GM12878 (cell line): Measurements from ENCODE around the gene USP21. TPM values are rescaled to one million over a fixed set of nuclear protein-coding genes. Genes with fewer than 3 reads are reported as not detected.

Source experiments
- ASH2L ChIP-seq: fragments of 300-600, 200-600 bp; sonication (generic); IDR thresholded peaks from 2 replicates; pipeline ENCODE4 v1.6.1; 2017; ENCODE audit warnings: low read depth, mild to moderate bottlenecking, borderline replicate concordance
- CREM ChIP-seq: IDR thresholded peaks from 2 replicates; pipeline ENCODE4 v1.6.1; 2014; ENCODE audit warnings: antibody characterized with exemption, low read depth
- DPF2 ChIP-seq: fragments of 450-650 bp; IDR thresholded peaks from 2 replicates; pipeline ENCODE4 v1.6.1; 2017; ENCODE audit warnings: mild to moderate bottlenecking
- ETV6 ChIP-seq, 2 experiments: fragments of 450-650 bp in 1 of 2; IDR thresholded peaks in 1 of 2; conservative IDR thresholded peaks in 1 of 2; 2 replicates each; pipeline ENCODE4 v1.6.1; 2014; ENCODE audit warnings: antibody characterized with exemption in 1 of 2, borderline replicate concordance in 1 of 2, low read depth in 1 of 2, mild to moderate bottlenecking in 1 of 2, moderate library complexity in 1 of 2
- EZH2 ChIP-seq: IDR thresholded peaks from 2 replicates; pipeline ENCODE4 v1.6.1; 2012; ENCODE audit warnings: low read depth, mild to moderate bottlenecking, control low read depth, inconsistent platforms, low read length, borderline replicate concordance; ENCODE audit not compliant: control insufficient read depth
- HCFC1 ChIP-seq: fragments of 150-350 bp; IDR thresholded peaks from 2 replicates; pipeline ENCODE4 v1.6.1; 2014; ENCODE audit warnings: low read length
- HDAC6 ChIP-seq: fragments of 200-600 bp; sonication (generic); IDR thresholded peaks from one replicate; pipeline ENCODE4 v1.8.0; 2017; ENCODE audit warnings: antibody characterized with exemption; ENCODE audit not compliant: unreplicated experiment
- JUND ChIP-seq: IDR thresholded peaks from 2 replicates; pipeline ENCODE4 v1.6.1; 2012; ENCODE audit warnings: low read depth, mild to moderate bottlenecking, low read length, improper control_type of control experiment, moderate library complexity
- MYC ChIP-seq: IDR thresholded peaks from 2 replicates; pipeline ENCODE4 v1.6.1; 2011; ENCODE audit warnings: mild to moderate bottlenecking, low read length, moderate library complexity, inconsistent platforms; ENCODE audit not compliant: insufficient read depth, insufficient replicate concordance, insufficient read length, severe bottlenecking
- NBN ChIP-seq: fragments of 450-650 bp; IDR thresholded peaks from 2 replicates; pipeline ENCODE4 v1.6.1; 2016
- NR2F1 ChIP-seq: fragments of 450-650 bp; conservative IDR thresholded peaks from 2 replicates; pipeline ENCODE4 v1.6.1; 2017; ENCODE audit warnings: mild to moderate bottlenecking
- RAD21 ChIP-seq: IDR thresholded peaks from 2 replicates; pipeline ENCODE4 v1.6.1; 2011; ENCODE audit warnings: mild to moderate bottlenecking, low read depth, low read length, moderate library complexity; ENCODE audit not compliant: insufficient read depth
- RCOR1 ChIP-seq: conservative IDR thresholded peaks from 2 replicates; pipeline ENCODE4 v1.6.1; 2012; ENCODE audit warnings: low read depth, low read length, improper control_type of control experiment
- SKIL ChIP-seq: fragments of 450-650 bp; IDR thresholded peaks from 2 replicates; pipeline ENCODE4 v1.6.1; 2017; ENCODE audit warnings: mild to moderate bottlenecking, low read depth, inconsistent platforms; ENCODE audit not compliant: poor library complexity, severe bottlenecking
- SPI1 ChIP-seq: IDR thresholded peaks from 2 replicates; pipeline ENCODE4 v1.6.1; 2011; ENCODE audit warnings: low read depth, mild to moderate bottlenecking, low read length, moderate library complexity, borderline replicate concordance; ENCODE audit not compliant: insufficient read depth
- STAT3 ChIP-seq: IDR thresholded peaks from 2 replicates; pipeline ENCODE4 v1.6.1; 2011; ENCODE audit warnings: low read depth, low read length, improper control_type of control experiment
- TARDBP ChIP-seq: IDR thresholded peaks from 2 replicates; pipeline ENCODE4 v1.6.1; 2016; ENCODE audit warnings: borderline replicate concordance
- TBL1XR1 ChIP-seq: IDR thresholded peaks from 2 replicates; pipeline ENCODE4 v1.6.1; 2012; ENCODE audit warnings: low read depth, low read length, improper control_type of control experiment
- ZNF274 ChIP-seq: IDR thresholded peaks from one replicate; pipeline ENCODE4 v1.8.0; 2011; ENCODE audit not compliant: insufficient read length, insufficient read depth
- polyA plus RNA-seq, 11 experiments: library from polyadenylated mRNA; depleted of rRNA in 4 of 11; unstranded in 6 of 11; stranded (reverse) in 5 of 11; fragments of >200 nt; fragmentation: Nextera tagmentation in 4 of 11; fragmentation: Illumina TruSeq in 1 of 11; extraction: Ambion mirVana in 4 of 11; extraction: Trizol in 1 of 11; gene quantifications; 1 replicate in 1 of 11; 2 replicates in 10 of 11; pipeline versions ENCODE4 v1.2.1 to v1.2.3, GENCODE V29; 2011 to 2016; ENCODE audit warnings: inconsistent platforms in 2 of 11, missing spikeins in 2 of 11, low read depth in 1 of 11
- total RNA-seq, 4 experiments: library from RNA; depleted of rRNA in 3 of 4; stranded (reverse); fragments of >200 nt in 3 of 4; fragmentation: Illumina TruSeq in 1 of 4; extraction: Trizol in 1 of 4; gene quantifications; 2 replicates each; pipeline versions ENCODE4 v1.2.1 to v1.2.3, GENCODE V29; 2013 to 2021
- TF ChIP-seq, protein P1 (sequence below): IDR thresholded peaks from 2 replicates; pipeline ENCODE4 v1.6.1; 2012; ENCODE audit warnings: low read depth, low read length, improper control_type of control experiment
- TF ChIP-seq, protein P2 (sequence below): IDR thresholded peaks from 2 replicates; pipeline ENCODE4 v1.6.1; 2012; ENCODE audit warnings: low read depth, low read length, improper control_type of control experiment
- TF ChIP-seq, protein P3 (sequence below): IDR thresholded peaks from 2 replicates; pipeline ENCODE4 v1.6.1; 2012; ENCODE audit warnings: low read depth, low read length, improper control_type of control experiment
- TF ChIP-seq, protein P4 (sequence below): IDR thresholded peaks from 2 replicates; pipeline ENCODE4 v1.6.1; 2011; ENCODE audit warnings: low read depth, mild to moderate bottlenecking, low read length, moderate library complexity, borderline replicate concordance; ENCODE audit errors: extremely low read depth

The USP21 gene
- total and polyA plus RNA-seq, 10 of the 15 experiments (the other 5 are each of a cell fraction or from before 2014, with no cell fraction given): 3.2 to 28.6 (median 16.6) TPM

- TF ChIP-seq SKIL (peak; percentile 42), HDAC6 (no peak), ASH2L (peak; percentile 59; the same call in 1 of the 2 replicates), ETV6 (conservative IDR thresholded peaks at IDR 0.05 in 1 of 2, IDR thresholded peaks at IDR 0.05 in 1 of 2; ENCODE audit: borderline replicate concordance in 1 of 2, low read depth in 1 of 2) (no peak), TBL1XR1 (0 out of 2 replicates have a peak, but pooled peaks have one; percentile 44), CREM (peak; percentile 79), RCOR1 (0 out of 2 replicates have a peak, but pooled peaks have one; percentile 19), TARDBP (peak; percentile 70; the same call in 1 of the 2 replicates), EZH2 (no peak), STAT3 (no peak), ZNF274 (no peak), MYC (peak; percentile 64), JUND (no peak), HCFC1 (peak; percentile 77), DPF2 (no peak), NBN (peak; percentile 90), NR2F1 (no peak; the same call in 1 of the 2 replicates), RAD21 (no peak), SPI1 (peak; percentile 66)
- TF ChIP-seq, protein P1, sequence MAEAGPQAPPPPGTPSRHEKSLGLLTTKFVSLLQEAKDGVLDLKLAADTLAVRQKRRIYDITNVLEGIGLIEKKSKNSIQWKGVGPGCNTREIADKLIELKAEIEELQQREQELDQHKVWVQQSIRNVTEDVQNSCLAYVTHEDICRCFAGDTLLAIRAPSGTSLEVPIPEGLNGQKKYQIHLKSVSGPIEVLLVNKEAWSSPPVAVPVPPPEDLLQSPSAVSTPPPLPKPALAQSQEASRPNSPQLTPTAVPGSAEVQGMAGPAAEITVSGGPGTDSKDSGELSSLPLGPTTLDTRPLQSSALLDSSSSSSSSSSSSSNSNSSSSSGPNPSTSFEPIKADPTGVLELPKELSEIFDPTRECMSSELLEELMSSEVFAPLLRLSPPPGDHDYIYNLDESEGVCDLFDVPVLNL: no peak
- TF ChIP-seq, protein P2, sequence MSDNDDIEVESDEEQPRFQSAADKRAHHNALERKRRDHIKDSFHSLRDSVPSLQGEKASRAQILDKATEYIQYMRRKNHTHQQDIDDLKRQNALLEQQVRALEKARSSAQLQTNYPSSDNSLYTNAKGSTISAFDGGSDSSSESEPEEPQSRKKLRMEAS: 0 out of 2 replicates have a peak, but pooled peaks have one; percentile 65
- TF ChIP-seq, protein P3, sequence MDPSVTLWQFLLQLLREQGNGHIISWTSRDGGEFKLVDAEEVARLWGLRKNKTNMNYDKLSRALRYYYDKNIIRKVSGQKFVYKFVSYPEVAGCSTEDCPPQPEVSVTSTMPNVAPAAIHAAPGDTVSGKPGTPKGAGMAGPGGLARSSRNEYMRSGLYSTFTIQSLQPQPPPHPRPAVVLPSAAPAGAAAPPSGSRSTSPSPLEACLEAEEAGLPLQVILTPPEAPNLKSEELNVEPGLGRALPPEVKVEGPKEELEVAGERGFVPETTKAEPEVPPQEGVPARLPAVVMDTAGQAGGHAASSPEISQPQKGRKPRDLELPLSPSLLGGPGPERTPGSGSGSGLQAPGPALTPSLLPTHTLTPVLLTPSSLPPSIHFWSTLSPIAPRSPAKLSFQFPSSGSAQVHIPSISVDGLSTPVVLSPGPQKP: peak; percentile 65
- TF ChIP-seq, protein P4, sequence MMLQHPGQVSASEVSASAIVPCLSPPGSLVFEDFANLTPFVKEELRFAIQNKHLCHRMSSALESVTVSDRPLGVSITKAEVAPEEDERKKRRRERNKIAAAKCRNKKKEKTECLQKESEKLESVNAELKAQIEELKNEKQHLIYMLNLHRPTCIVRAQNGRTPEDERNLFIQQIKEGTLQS: no peak
These were observed 5.5 kb upstream of the USP21 start, which contains the start of gene UFC1 (continued) for GRCh38 chr1:161153682-161154337.
